Ishikawa (cell line): Measurements from ENCODE around the gene NEXMIF.

ENCODE experiments used
- CEBPB ChIP-seq: IDR thresholded peaks from 2 replicates; pipeline ENCODE4 v1.6.1; 2012
- CREB1 ChIP-seq: IDR thresholded peaks from 2 replicates; pipeline ENCODE4 v1.6.1; 2012; ENCODE audit warnings: low read depth
- EGR1 ChIP-seq: IDR thresholded peaks from 2 replicates; pipeline ENCODE4 v1.6.1; 2012
- EP300 ChIP-seq: IDR thresholded peaks from 2 replicates; pipeline ENCODE4 v1.6.1; 2012; ENCODE audit warnings: borderline replicate concordance
- FOXM1 ChIP-seq: IDR thresholded peaks from 2 replicates; pipeline ENCODE4 v1.6.1; 2012; ENCODE audit warnings: low read depth, borderline replicate concordance
- MAX ChIP-seq: IDR thresholded peaks from 2 replicates; pipeline ENCODE4 v1.6.1; 2012
- NFIC ChIP-seq: IDR thresholded peaks from 2 replicates; pipeline ENCODE4 v1.6.1; 2012
- RAD21 ChIP-seq: IDR thresholded peaks from 2 replicates; pipeline ENCODE4 v1.6.1; 2012; ENCODE audit warnings: low read depth
- REST ChIP-seq: IDR thresholded peaks from 2 replicates; pipeline ENCODE4 v1.6.1; 2012; ENCODE audit warnings: low read depth, mild to moderate bottlenecking
- TAF1 ChIP-seq: IDR thresholded peaks from 2 replicates; pipeline ENCODE4 v1.6.1; 2012; ENCODE audit warnings: low read depth, mild to moderate bottlenecking
- TCF12 ChIP-seq: IDR thresholded peaks from 2 replicates; pipeline ENCODE4 v1.6.1; 2012; ENCODE audit warnings: low read depth
- TEAD4 ChIP-seq: IDR thresholded peaks from 2 replicates; pipeline ENCODE4 v1.6.1; 2012
- USF1 ChIP-seq: IDR thresholded peaks from 2 replicates; pipeline ENCODE4 v1.6.1; 2012
- YY1 ChIP-seq: IDR thresholded peaks from 2 replicates; pipeline ENCODE4 v1.6.1; 2012; ENCODE audit warnings: low read depth
- ZBTB7A ChIP-seq: IDR thresholded peaks from 2 replicates; pipeline ENCODE4 v1.6.1; 2012; ENCODE audit warnings: low read depth

The NEXMIF gene

GRCh38 chrX:74835566-74835965, 89.7 kb downstream of the NEXMIF start:
- TF ChIP-seq RAD21 = peak; percentile 12; the same call in 1 of the 2 replicates
- TF ChIP-seq CEBPB = no peak
- no peak for TF ChIP-seq NFIC
- TF ChIP-seq YY1 = no peak

GRCh38 chrX:74814681-74815080, 110.6 kb downstream of the NEXMIF start:
- TF ChIP-seq ZBTB7A (no peak), NFIC (peak; percentile 48; the same call in 1 of the 2 replicates), MAX (no peak), FOXM1 (peak; percentile 47; the same call in 1 of the 2 replicates), RAD21 (no peak), EP300 (peak; percentile 42; the same call in 1 of the 2 replicates), REST (no peak), TAF1 (no peak), YY1 (no peak), CEBPB (no peak)

GRCh38 chrX:74804574-74804973, 120.7 kb downstream of the NEXMIF start:
- no peak for TF ChIP-seq EGR1
- TF ChIP-seq CREB1 = no peak
- no peak for TF ChIP-seq RAD21
- no peak for TF ChIP-seq NFIC
- no peak for TF ChIP-seq ZBTB7A
- no peak for TF ChIP-seq USF1
- TF ChIP-seq YY1 = no peak
- no peak for TF ChIP-seq EP300
- no peak for TF ChIP-seq REST

GRCh38 chrX:74800062-74800461, 125.2 kb downstream of the NEXMIF start:
- TF ChIP-seq EGR1 = no peak
- TF ChIP-seq TAF1 = no peak
- no peak for TF ChIP-seq TCF12
- no peak for TF ChIP-seq CREB1
- no peak for TF ChIP-seq NFIC
- TF ChIP-seq MAX = no peak
- TF ChIP-seq REST = no peak
- TF ChIP-seq ZBTB7A = no peak
- TF ChIP-seq YY1 = no peak
- TF ChIP-seq EP300 = no peak
- no peak for TF ChIP-seq CEBPB
- TF ChIP-seq USF1 = no peak
- TF ChIP-seq FOXM1 = no peak
- no peak for TF ChIP-seq RAD21

GRCh38 chrX:74797338-74797887, 127.8 kb downstream of the NEXMIF start:
- TF ChIP-seq MAX (no peak), YY1 (no peak), NFIC (no peak), CEBPB (no peak), RAD21 (no peak), TAF1 (no peak), USF1 (no peak), REST (no peak), CREB1 (no peak), EGR1 (no peak), TCF12 (no peak), TEAD4 (no peak), EP300 (no peak), FOXM1 (no peak), ZBTB7A (no peak)
